CD4-positive, alpha-beta T cell treated with Interleukin-10 for 1 hour (primary cell): ENCODE results near the gene BUD31.
"Not testable (repeated sequence)": the region's sequence is repeated elsewhere in the genome, so short reads cannot be mapped to it uniquely, and the experiment has no call there.

Experiments used
- DNase-seq: peaks from one replicate; pipeline ENCODE4 v3.0.0-alpha.2; 2020

BUD31 gene

DNA sequence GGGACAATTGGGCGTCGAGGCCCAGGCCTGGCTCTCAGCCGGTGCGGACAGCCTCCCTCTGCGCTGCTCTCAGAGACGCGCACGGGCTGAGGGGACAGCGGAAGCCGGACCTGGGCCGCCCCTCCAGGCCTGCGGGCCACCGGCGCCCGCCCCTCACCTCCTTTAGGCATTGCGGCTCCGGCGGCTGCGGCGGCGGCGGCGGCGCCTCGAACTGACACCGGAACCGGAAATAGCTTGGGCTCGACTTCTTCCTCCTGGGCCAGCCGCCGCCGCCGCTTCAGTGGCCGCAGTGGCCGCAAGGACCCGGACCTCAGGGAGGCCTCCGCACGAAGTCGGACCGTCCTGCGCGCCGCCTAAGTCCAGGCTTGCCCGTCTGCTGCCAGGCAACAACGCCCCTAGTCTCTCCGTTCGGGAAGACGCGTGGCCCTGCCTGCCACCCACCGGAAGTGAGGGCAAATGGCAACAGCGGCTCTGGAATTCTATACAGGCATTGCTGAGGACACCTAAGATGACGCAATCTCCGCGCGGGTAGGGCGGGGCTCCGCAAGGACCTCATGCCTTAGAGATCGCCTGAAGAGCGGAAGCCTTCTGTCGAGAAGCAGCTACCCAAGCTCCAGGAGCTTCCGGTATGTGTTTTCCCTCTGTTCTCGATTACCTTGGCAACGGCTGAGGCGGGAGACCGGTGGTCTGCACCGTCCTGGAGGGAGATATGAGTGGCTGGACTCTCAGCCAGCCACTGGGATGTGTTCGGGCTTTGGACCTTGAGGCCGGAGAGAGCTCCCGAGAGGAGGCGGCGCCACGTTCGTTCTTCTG, at the start of gene BUD31, which contains the start of gene PDAP1:
BUD31 (plus strand) TSS at position 591 of the 813 bp plus-strand sequence. CDS start 2,124 bp downstream, outside the sequence.
PDAP1 (minus strand) TSS at position 219 of the 813 bp plus-strand sequence; CDS start at position 170, 49 bp downstream.
- DNase-seq, result peak; percentile 98

DNA sequence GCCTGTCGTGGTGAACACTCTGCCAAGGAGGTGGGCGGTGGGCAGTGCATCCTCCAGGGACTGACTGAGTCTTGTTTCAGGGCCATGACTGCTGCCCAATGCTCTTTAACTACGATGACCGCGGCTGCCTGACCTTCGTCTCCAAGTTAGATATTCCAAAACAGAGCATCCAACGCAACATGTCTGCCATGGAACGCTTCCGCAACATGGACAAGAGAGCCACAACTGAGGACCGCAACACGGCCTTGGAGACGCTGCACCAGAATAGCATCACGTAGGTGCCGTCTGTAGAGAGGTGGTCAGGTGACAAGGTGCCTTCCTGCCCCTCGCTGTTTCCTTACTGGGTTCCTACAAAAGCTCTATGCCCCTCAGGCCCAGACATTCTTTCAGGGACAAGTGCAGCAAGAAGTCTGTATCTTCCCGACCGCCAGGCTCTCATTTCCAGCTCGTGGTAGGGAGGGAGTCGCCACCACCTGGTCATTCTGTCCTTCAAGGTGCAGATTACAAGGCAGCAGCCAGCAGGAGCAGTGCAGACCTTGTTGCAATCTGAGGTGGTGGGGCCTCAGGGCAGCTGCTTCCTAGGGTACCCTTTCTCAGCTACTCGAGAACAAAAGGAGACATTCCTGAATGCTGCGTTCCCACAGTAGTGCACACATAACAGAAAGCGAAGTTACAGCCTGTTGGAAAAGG, 49.2 kb upstream of the BUD31 start:
- DNase-seq, result no peak

DNA sequence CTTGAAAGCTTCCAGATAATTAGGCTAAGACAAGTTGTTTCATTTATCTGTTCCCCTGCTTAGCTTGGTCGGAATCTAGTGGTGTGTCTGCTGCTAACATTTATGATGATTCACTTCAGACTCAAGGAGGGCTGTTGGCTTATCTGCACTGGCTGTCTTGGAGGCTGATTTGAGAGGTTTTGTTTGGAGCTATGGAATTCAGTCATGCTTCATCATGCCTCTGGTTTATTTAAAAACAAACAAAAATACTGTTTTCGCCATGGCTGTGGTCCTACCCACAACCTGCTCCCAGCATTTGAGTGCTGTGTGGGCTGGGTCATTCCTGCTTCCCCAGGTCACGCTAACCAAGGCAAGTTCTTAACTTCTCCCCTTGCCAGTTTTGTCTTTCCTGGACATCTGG, 46.0 kb upstream of the BUD31 start:
- DNase-seq, result no peak

DNA sequence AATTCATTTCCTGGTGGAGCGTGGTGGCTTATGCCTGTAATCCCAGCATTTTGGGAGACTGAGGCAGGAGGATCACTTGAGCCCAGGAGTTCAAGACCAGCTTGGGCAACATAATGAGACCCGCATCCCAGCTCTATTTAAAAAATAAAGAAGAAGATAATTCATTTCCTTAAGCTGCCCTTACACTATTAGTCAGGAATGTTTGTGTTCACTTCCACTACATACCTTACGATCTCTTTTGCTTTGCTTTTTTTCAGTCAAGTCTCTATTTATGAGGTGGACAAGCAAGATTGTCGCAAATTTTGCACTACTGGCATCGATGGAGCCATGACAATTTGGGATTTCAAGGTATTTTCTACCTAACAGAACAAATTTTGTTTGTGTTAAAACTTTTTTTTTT, 45.5 kb upstream of the BUD31 start:
- no peak for DNase-seq

DNA sequence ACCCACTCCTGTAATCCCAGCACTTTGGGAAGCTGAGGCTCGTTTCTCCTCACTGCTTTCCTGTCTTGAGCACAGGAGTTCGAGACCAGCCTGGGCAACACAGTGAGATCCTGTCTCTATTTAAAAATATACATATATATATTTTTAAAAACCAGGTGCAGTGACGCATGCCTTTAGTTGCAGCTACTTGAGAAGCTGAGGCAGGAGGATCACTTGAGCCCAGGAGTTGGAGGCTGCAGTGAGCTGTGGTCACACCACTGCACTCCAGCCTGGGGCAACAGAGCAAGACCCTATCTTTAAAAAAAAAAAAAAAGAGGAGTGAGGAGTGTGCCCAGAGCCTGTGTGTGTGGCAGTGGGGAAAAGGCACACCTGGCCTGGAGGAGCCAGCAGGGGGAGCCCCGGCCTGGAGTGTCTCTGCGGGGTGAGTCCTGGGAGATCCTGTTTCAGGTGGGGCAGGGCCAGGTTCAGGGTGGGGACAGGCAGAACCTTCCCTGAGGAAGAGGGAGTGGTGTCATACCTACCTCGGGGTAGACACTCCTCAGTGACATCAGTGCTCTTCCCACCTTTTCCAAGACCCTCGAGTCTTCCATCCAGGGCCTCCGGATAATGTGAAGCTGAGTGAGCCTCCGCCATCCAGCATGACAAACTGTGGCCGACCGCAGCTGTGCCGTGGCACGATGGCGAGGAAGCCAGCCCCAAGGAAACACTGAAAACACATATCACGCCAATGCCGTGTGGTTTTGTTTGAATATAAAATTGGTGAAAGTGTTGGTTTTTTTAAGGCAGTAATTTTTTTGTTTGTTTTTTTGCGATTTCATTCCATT, 43.2 kb upstream of the BUD31 start:
- DNase-seq, result peak; percentile 77

DNA sequence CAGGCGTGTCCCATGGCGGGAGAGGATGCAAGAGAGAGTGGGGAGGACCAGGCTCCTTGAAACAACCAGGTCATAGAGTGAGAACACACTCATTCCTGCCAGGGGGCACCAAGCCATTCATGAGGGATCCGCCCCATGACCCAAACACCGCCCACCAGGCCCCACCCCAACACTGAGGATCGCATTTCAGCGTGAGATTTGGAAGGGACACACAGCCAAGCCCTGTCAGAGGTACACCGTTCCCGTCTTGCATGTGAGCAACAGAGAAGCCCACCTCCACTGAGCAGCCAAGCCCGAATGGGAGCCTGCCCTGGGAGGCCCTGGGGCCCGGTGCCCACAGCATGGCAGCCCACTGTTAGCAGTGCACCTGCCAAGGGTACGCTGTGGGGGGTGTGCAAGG, 42.1 kb upstream of the BUD31 start:
- no peak for DNase-seq

DNA sequence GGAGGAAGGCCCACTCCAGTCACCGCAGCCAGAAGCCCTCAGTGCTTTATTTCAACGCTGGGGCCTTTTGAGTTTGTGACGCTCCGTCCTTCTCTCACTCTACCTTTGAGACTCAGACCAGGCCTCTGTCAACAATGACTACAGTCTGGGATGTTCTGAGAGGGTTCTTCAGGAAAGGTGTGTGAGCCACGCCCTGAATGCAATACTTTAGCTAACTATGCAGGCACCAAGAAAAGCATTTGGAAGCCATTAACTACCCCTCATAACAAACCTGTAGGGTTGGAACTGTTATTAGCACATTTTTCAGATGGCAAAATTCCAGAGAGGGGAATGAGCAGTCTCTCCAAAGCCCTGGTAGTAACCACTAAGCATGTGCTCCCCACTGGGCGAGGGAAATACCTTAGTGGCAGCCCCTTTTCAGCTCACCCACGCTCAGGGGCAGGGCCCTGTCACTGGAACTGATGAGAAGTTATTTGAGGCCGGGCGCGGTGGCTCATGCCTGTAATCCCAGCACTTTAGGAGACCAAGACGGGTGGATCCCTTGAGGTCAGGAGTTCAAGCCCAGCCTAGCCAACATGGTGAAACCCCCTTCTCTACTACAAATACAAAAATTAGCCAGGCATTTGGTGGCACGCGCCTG, 39.9 kb upstream of the BUD31 start:
- no peak for DNase-seq

DNA sequence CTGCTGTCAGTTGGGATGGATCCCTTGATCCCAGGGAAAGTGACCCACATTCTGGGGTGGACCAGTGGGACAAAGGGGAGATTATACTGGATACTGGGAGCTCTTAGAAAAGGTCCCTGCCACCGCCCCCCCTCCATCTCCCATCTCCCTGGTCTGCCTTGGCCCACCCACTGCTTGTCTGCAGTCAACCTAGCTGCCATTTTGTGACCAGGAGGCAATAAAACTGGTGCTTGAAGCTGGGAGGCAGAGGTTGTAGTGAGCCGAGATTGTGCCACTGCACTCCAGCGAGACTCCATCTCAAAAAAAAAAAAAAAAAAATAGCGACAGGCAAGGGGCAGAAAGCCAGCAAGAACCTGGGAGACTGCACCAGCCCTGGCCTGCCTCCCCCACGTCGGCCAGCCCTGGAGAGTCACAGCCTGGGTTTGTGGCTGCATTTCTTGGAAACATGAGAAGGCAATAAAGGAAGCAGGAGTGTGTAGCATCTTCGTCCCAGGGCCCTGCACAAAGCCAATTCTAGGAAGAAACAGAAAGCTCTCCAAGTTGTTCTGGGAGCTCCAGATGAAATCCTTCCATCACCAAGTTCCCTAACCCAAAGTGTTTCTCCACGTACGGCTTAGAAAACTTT, 38.9 kb upstream of the BUD31 start:
- DNase-seq, result no peak

DNA sequence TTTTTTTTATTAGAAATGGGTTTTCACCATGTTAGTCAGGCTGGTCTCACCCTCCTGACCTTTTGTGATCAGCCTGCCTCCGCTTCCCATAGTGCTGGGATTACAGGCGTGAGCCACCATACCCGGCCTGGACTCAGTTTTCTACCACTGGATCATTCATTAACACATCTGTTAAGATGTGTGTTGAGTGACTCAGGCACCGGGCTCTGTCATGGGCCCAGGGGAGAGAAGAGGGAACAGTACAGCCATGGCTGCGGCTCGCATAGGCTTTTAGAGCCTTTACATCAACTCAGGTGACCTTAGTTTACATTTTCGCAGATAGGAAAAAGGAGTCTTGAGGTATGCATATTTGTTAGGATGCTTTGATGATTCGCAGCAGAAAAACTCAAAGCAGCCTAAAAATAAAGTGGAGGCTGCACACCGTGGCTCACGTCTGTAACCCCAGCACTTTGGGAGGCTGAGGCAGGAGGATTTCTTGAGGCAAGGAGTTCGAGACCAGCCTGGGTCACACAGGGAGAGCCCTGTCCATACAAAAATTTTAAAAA, 37.3 kb upstream of the BUD31 start:
- no peak for DNase-seq

DNA sequence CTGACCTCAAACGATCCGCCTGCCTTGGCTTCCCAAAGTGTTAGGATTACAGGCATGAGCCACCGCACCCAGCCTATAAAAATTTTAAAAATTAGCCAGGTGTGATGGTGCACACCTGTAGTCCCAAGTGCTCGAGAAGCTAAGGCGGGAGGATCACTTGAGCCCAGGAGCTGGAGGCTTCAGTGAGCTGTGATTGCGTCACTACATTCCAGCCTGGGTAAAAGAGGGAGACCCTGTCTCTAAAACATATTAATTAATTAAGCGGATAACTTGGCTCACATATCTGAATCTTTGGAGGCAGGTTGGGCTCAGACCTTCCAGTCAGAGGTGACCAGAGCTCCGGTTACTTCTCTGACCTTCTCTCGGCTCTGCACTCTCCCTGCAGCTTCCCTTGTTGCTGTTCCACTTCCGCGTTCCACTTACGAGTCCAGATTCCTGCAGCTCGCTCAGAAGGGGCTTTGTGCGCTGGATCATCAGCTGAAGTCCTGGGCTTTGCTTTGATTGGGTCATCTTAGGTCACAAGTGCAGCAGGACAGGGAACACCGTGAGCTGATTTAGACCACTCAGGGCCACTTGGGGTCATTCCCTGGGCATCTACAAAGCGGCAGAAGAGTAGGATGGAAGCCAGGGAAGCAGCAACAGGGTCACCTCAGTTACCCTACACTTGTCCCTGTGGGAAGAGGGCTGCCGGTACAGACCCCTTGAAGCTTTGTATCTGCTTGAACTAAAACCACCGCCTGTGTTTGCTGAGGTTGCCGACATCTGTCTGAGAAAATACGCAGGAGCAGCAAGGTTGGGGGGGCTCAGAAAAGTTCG, 36.3 kb upstream of the BUD31 start:
- no peak for DNase-seq

DNA sequence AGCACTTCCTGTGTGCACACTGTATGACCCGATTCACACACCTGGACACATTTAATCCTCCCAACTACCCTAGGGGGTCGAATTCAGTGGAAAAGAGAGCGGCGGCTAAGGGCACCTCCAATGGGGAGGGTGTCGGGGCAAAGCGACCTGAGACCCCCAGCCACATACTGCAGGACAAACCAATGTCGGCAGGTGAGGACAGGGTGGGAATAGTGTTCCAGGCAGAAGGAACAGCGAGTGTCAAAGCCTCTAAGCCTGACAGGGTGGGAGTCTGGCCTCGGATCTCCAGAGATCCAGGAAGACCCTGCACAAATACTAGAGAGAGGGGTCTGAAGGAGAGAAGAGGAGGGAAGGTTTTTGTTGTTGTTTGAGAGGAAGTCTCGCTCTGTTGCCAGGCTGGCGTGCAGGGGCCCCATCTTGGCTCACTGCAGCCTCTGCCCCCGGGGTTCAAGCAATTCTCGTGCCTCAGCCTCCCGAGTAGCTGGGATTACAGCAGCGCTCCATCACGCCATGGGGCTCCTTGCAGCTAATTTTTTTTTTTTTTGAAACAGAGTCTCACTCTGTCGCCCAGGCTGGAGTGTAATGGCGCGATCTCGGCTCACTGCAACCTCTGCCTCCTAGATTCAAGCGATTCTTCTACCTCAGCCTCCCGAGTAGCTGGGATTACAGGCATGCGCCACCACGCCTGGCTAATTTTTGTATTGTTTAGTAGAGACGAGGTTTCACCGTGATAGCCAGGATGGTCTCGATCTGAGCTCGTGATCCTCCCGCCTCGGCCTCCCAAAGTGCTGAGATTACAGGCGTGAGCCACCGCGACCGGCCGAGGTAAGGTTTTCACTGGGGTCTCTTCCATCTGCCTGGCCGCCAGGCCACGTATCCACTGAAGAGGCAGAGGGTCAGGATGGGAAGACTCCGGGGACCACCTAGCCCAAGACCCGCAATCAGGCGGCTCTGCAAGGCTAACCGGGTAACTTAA, 35.4 kb upstream of the BUD31 start:
- no peak for DNase-seq

DNA sequence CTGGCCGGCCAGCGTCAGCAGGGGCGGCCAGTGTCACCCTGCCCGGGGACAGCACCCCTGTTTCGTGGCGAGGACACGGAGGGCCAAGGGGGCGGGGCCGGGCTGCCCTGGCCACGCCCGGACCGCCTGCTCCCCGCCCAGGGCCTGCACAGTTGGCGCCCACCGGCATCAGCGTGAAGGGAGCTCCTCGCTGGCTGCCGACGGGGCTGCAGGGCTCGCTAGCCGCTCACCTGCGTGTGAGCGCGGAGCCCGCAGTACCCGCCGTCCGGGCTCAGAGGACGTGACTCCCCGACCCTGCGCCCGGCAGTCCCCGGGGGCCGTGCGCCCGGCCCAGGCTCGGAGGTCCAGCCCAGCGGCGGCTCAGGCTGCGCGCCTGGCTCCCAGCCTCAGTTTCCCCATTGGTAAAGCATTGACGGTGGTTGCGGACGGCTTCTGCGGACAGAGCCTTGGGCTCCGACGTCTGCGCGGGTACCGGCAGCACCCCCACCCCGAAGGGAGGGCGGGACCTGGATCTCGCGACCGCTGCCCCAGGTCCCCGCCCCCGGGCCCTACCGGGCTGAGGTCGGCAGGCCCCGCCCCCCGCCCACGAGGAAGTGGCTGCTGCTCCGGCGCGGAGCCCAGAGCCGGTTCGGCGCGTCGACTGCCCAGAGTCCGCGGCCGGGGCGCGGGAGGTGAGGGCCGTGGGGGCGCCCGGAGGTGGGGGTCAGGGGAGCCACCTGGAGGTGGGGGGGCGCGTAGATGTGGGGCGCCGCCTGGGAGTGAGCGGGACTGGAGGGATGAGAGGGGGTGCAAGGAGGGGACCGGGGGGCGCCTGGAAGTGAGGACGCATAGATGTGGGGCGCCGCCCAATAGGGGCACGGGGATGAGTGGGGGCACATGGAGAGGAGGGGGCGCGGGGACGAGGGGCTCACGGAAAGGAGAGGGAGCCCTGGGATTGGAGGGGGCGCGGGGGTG, 34.4 kb upstream of the BUD31 start, which contains the start of gene ARPC1B:
ARPC1B (plus strand) TSS at position 620 of the 954 bp plus-strand sequence. CDS start 10,985 bp downstream, outside the sequence.
- DNase-seq, result peak; percentile 87

DNA sequence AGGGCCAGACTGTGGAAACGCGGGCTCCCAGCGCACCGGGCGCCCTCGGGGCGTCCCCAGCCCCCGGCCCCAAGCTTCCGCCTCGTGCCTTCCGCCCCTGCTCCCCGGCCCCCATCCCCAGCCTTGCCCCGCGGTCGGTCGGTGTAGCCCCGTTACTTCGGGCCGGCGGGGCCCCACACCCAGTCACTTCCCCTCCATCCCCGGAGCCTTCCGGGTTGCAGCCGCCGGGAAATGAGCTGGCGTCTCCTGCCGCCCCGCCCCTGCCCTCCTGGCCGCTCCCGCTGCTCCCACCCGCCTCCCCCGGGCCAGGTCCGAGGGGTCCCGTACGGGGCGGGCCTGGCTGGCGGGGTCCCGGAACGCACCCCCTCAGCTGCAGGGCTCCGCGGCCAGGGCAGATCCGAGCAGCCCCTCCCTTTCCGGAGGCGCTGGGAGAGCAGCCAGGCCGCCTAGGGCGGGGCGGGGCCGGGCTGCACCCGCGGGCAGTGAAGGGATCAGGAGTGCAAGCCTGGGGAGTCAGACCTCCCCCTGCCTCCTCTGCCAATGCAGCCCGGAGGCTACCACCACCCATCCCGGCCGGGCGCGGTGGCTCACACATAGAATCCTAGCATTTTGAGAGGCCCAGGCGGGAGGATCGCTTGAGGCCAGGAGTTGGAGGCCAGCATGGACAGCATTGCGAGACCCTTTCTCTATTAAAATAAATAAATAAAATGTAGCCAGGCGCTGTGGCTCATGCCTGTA, 33.5 kb upstream of the BUD31 start:
- DNase-seq, result peak; percentile 74

DNA sequence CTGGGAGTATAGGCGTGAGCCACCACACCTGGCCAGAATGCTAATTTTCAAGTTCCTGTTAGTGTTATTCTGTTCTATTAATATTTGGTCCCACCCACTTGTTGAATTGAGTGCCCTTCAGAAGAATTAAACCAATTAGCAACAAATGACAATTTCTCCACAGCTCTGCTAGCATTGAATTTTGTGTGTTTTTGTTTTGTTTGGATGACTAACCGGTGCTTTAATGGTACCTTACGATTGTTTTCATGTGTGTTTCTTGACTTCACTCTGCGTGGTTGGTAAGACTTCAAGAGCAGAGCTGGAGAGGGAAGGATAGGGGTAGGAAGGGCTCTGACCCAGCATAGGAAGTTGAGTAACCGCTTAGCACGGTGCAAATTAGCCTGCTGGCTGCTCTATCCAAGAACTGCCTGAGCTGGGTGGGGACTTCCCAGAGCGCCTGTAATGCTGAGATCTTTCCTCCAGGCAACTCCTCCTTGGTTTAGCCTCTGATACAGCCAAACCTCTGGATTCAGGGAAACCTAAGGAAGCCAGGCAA, 29.7 kb upstream of the BUD31 start:
- DNase-seq, result peak; percentile 74

DNA sequence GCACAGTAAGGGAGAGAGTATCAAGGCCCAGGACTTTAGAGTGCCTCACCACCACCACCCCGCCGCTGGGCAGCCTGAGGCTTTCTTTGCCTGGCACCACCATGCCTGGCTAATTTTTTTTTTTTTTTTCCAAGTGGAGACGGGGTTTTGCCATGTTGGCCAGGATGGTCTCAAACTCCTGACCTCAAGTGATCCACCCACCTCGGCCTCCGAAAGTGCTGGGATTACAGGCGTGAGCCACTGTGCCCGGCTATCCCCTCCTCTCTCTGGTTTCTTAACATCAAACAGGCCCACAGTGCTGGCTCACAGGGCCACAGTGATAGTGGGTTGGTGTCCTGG, 29.1 kb upstream of the BUD31 start:
- not testable (repeated sequence) for DNase-seq

DNA sequence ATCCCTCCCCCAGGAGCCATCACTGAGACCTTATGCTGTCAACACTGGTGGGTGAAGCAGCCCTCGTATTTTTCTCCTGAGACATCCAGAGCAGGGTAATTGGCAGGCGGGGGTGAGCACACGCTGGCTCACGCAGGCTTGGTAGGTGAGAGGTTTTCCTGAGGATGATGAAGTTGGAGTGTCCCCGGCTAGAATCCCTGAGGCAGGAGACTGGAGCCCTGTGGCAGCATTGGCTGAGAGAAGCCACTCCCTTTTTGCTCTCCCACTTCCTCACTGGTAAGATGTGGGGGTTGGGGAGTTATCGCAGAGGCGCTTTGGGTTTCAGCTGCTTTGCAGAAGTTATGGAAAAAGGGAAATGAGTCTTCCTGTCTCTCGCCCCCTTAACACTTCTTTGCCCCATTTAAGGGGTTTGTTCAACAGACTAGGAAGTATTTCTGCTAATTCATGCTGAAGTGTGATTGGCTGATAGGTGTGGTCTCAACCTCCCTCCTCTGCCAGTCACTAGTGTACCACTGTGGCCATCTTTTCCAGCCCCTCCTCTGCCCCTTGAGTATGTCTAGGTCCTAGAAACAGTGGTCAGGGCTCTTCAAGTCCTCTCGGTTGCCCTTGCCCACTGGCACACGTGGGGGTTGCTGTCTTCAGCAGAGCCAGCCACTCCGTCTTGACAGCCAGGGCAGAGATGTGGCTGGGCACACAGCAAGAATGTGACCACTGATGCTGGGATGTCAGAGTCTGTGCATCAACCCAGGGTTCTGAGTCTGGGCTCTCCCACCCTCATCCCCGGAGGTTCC, 28.5 kb upstream of the BUD31 start:
- peak; percentile 66 for DNase-seq
